Measurements from ENCODE around the gene NUDT3.
"Not testable (repeated sequence)": the region's sequence is repeated elsewhere in the genome, so short reads cannot be mapped to it uniquely, and the experiment has no call there.

DNA sequence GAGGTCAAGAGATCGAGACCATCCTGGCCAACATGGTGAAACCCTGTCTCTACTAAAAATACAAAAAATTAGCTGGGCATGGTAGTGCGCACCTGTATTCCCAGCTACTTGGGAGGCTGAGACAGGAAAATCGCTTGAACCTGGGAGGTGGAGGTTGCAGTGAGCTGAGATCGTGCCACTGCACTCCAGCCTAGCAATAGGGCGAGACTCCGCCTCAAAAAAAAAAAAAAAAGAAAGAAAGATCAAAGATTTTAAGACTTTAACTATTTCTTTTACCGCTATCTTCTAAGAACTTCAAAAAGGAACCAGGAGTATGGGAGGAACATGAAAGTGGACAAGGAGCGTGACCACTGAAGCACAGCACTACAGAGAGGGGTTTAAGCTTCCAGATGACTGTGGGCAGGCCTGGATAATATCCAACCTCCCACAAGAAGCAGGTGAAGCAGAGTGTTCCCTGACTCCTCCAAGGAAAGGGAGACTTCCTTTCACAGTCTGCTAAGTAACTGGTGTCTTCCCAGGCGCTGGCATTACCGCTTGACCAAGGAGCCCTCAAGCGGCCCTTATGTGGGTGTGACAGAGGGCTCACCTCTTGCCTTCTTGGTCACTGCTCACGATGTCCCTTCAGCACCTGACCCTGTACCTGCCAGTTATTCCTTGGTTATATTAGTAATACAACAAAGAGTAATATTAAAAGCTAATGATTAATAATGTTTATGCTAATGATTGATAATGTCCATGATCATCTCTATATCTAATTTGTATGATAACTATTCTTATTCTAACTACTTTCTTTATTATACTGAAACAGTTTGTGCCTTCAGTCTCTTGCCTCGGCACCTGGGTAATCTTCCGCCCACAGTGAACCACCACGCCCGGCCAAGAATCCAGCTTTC lies 64.9 kb downstream of the NUDT3 start:
- TF ChIP-seq, protein P1, sequence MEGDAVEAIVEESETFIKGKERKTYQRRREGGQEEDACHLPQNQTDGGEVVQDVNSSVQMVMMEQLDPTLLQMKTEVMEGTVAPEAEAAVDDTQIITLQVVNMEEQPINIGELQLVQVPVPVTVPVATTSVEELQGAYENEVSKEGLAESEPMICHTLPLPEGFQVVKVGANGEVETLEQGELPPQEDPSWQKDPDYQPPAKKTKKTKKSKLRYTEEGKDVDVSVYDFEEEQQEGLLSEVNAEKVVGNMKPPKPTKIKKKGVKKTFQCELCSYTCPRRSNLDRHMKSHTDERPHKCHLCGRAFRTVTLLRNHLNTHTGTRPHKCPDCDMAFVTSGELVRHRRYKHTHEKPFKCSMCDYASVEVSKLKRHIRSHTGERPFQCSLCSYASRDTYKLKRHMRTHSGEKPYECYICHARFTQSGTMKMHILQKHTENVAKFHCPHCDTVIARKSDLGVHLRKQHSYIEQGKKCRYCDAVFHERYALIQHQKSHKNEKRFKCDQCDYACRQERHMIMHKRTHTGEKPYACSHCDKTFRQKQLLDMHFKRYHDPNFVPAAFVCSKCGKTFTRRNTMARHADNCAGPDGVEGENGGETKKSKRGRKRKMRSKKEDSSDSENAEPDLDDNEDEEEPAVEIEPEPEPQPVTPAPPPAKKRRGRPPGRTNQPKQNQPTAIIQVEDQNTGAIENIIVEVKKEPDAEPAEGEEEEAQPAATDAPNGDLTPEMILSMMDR (IDR thresholded peaks at IDR 0.05; ENCODE audit: low read depth, low read length): not testable (repeated sequence)
- TF ChIP-seq EZH2phosphoT487 (IDR thresholded peaks at IDR 0.05; ENCODE audit: low read depth): not testable (repeated sequence)

Data from OCI-LY3 (cell line).